Peyer's patch (tissue), 4 donors: ENCODE results near the gene SYT9.

Experiments used
- CTCF ChIP-seq, 6 experiments: fragments of 450-650 bp in 4 of 6; fragments of 200-600 bp in 2 of 6; sonication (generic) in 1 of 6; IDR thresholded peaks; one replicate each; pipeline ENCODE4 v1.5.1; 2017 to 2019; ENCODE audit warnings: antibody characterized with exemption in 6 of 6, mild to moderate bottlenecking in 3 of 6, moderate library complexity in 1 of 6
- POLR2A ChIP-seq, 2 donors: fragments of 450-650 bp; IDR thresholded peaks; one replicate each; pipeline ENCODE4 v1.5.1; 2017; ENCODE audit warnings: antibody characterized with exemption in 2 of 2, mild to moderate bottlenecking in 2 of 2, moderate library complexity in 2 of 2

- TF ChIP-seq CTCF (IDR thresholded peaks at IDR 0.05), result no peak
- no peak for TF ChIP-seq POLR2A (IDR thresholded peaks at IDR 0.05)
Measured at GRCh38 chr11:7449841-7450214, 198.1 kb downstream of the SYT9 start.
